ENCODE data around the gene LRRC51.

The LRRC51 gene

GRCh38 chr11:72072348-72072747 lies 8.3 kb upstream of the LRRC51 start:
- no peak for TF ChIP-seq CTCF (conservative IDR thresholded peaks at IDR 0.05; ENCODE audit: low read depth, low read length)
- H3K4me3 ChIP-seq (ENCODE audit: low read length), result no peak overlapping the region
- DNase-seq (ENCODE audit: low read depth), result no peak

- peak; percentile 40 for TF ChIP-seq CTCF (conservative IDR thresholded peaks at IDR 0.05; ENCODE audit: low read depth, low read length)
- no peak for DNase-seq (ENCODE audit: low read depth)
- H3K4me3 ChIP-seq (ENCODE audit: low read length), result no peak overlapping the region
Observed at GRCh38 chr11:72075109-72075508, 5.5 kb upstream of the LRRC51 start.

DNA sequence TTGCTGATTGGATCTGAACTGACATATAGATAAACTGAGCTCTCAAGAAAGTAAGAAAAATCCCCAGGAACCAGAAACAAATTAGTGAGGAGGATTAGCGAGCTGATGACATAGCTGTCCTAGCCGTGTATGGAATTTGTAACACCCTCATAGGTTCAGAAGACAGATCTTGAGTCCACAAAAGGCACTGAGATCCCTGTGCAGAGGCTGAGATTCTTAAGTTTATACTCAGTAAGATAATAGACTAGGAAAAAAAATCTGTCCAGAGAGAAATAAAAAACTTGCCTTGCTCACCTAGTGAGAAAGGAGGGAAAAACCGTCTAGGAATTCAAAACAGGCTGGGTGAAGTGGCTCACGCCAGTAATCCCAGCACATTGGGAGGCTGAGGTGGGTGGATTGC lies 4.9 kb upstream of the LRRC51 start:
- no peak overlapping the region for H3K4me3 ChIP-seq (ENCODE audit: low read length)
- TF ChIP-seq CTCF (conservative IDR thresholded peaks at IDR 0.05; ENCODE audit: low read depth, low read length), result no peak
- peak; percentile 39 for DNase-seq (ENCODE audit: low read depth)

DNA sequence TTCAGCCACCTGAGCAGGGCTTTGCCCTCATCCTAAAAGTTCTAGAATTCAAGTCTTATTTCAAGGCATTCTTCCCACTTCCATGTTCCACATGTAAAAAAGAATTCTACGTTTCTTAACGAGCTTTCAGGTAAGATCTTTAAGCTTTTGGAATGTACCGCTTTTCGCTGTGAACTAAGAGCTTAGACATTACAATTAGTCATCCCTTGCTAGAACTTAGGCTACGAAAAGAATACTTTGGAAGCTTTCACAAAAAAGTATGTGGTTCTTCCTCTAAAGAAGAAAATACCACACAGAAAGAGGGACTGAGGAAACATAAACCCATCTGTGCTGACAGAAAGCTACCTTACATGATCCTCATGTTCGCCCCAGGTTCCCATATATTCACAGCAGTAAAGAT lies 2.2 kb upstream of the LRRC51 start:
- H3K4me3 ChIP-seq (ENCODE audit: low read length), result peak overlapping the region; percentile 69
- no peak for TF ChIP-seq CTCF (conservative IDR thresholded peaks at IDR 0.05; ENCODE audit: low read depth, low read length)
- DNase-seq (ENCODE audit: low read depth), result no peak

GRCh38 chr11:72079819-72080325 lies 778 bp upstream of the LRRC51 start:
- DNase-seq (ENCODE audit: low read depth), result no peak
- no peak for TF ChIP-seq CTCF (conservative IDR thresholded peaks at IDR 0.05; ENCODE audit: low read depth, low read length)

DNA sequence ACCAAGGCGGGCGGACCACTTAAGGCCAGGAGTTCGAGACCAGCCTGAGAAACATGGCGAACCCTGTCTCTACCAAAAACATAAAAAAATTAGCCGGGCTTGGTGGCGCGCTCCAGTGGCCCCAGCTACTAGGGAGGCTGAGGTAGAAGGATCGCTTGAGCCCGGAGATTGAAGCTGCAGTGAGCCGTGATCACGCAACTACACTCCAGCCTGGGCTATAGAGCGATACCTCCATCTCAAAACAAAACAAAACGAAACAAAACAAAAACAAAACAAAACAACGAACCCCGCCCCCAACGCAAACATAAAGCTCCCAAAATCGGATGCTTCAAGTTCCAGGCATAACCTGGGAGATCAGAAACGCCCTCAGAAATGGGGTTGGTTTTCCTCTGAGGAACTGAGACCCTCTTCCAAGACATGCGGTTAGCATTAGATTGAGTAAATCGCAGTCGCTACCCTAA lies 564 bp downstream of the LRRC51 start:
- no peak for DNase-seq (ENCODE audit: low read depth)
- no peak for TF ChIP-seq CTCF (conservative IDR thresholded peaks at IDR 0.05; ENCODE audit: low read depth, low read length)
- H3K4me3 ChIP-seq (ENCODE audit: low read length), result peak overlapping the region; percentile 69

More at GRCh38 chr11:72079819-72080325, 778 bp upstream of the LRRC51 start:
- peak overlapping the region; percentile 69 for H3K4me3 ChIP-seq (ENCODE audit: low read length)

DNA sequence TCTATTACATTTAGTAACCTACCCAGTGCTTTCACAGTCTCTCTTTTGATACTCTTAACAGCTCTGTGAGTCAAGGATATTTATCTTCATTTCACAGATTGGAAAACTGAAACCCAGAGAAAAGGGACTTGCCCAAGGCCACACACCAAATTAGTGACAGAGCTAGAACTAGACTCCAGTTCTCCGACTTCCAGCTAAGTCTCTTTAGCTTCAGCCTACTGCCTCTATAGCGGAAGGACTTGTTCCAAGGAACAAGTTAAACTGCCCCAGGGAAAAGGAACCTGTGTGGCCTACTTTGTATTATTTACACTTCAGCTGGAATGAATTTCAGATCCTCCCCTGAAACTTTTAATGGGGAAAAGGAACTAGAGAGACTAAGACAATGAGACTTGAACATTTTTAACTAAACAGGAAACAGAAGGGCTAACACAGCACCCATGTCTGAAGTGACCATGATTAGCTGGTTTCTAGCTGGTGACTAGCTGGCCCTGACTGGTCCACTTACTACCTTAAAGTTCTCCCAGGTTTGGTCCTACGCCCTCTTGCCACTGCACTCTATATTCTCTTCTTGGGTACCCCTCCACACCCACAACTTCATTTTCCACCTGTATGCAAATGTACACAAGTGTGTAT lies 1.3 kb downstream of the LRRC51 start:
- TF ChIP-seq CTCF (conservative IDR thresholded peaks at IDR 0.05; ENCODE audit: low read depth, low read length), result no peak
- H3K4me3 ChIP-seq (ENCODE audit: low read length), result no peak overlapping the region
- DNase-seq (ENCODE audit: low read depth), result no peak

All from retinal pigment epithelial cell (primary cell).